ENCODE data around the gene UST.
"Not testable (repeated sequence)": the region's sequence is repeated elsewhere in the genome, so short reads cannot be mapped to it uniquely, and the experiment has no call there.

Gene UST

GRCh38 chr6:149031859-149032598, 285.2 kb downstream of the UST start:
- peaks cover 76% of the 10 kb centered on the region for H3K4me1 Mint-ChIP-seq (ENCODE audit: low read depth)

DNA sequence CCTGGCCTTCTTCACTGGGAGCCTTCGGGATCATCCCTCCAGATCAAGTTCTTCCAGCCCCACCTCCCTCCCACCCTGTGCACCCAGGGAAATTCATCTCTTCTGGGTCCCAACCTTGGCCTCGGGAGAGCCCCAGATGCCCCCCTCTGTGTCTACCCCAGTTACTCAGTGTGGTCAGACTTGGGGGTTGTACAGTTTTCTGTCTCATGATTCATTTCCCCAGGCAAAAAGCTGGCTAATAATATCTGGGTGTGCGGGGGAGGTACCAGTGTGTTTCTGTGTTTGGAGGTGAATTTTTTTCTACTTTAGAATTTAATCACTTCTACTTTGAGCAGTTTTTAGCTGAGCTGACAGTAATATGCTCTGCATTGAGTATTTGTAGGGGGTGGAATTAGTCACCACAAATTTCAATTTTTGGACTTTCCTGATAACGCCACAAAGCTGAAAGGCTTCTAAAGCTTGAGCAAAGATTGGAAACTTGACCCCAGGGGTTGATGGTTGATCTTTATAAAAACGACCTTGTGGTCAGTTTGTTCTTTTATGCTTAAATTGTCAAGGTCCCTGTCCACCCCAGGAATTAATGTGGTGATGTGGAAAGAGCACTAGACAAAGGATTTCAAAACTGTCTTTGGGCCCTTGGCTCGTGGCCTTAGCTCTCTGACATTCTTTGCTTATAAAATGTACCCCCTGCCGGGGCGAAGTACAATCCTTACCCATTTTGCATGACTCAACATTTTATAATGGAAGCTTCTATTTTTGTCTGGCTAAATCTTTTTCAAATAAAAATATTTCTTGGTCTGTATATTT, 286.0 kb downstream of the UST start:
- Mint-ChIP-seq H3K9me3 (no peaks in the 10 kb centered on the region), H3K4me1 (ENCODE audit: low read depth) (peaks cover 76% of the 10 kb centered on the region), H3K27me3 (ENCODE audit: low read depth) (no peaks in the 10 kb centered on the region), H3K27ac (peak overlapping the region; percentile 90), H3K36me3 (ENCODE audit: low read depth) (peaks cover 6% of the 10 kb centered on the region), H3K4me3 (peak overlapping the region; percentile 78)
- DNase-seq (ENCODE audit: low spot score) = peak; percentile 84

More at GRCh38 chr6:149031859-149032598, 285.2 kb downstream of the UST start:
- Mint-ChIP-seq H3K27ac (peak overlapping the region; percentile 90), H3K9me3 (no peaks in the 10 kb centered on the region), H3K36me3 (ENCODE audit: low read depth) (peaks cover 9% of the 10 kb centered on the region), H3K4me3 (peak overlapping the region; percentile 78), H3K27me3 (ENCODE audit: low read depth) (no peaks in the 10 kb centered on the region)
- DNase-seq (ENCODE audit: low spot score) = peak; percentile 47

GRCh38 chr6:149033454-149033853, 286.6 kb downstream of the UST start:
- Mint-ChIP-seq H3K36me3 (ENCODE audit: low read depth) (peaks cover 4% of the 10 kb centered on the region), H3K4me3 (peak overlapping the region; percentile 78), H3K9me3 (no peaks in the 10 kb centered on the region), H3K27ac (peak overlapping the region; percentile 90), H3K4me1 (ENCODE audit: low read depth) (peaks cover 77% of the 10 kb centered on the region), H3K27me3 (ENCODE audit: low read depth) (no peaks in the 10 kb centered on the region)
- DNase-seq (ENCODE audit: low spot score) = peak; percentile 44

DNA sequence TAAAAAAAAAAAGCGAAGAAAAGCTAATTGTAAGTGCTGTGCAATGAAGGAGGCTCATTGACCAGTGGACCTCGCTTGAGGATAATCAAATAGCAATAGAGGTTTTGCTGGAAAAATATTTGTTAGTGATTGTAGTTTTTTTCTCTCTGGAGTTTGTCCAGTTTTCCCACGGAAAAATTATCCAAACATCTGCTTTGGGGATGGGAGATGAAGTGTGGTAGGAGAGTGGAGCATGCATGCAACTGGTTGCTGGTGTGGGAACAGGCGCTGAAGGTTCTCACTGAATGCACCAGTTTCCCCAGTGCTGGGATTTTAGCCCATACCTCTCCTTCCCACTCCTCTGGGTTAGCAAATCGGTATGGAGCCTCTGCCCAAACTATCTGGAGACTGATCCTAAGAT, 288.9 kb downstream of the UST start:
- no peak overlapping the region for H3K4me3 Mint-ChIP-seq
- no peaks in the 10 kb centered on the region for H3K9me3 Mint-ChIP-seq
- peaks cover 4% of the 10 kb centered on the region for H3K36me3 Mint-ChIP-seq (ENCODE audit: low read depth)
- H3K27me3 Mint-ChIP-seq (ENCODE audit: low read depth) = no peaks in the 10 kb centered on the region
- DNase-seq (ENCODE audit: low spot score) = no peak
- H3K4me1 Mint-ChIP-seq (ENCODE audit: low read depth) = peaks cover 71% of the 10 kb centered on the region
- H3K27ac Mint-ChIP-seq = no peak overlapping the region

DNA sequence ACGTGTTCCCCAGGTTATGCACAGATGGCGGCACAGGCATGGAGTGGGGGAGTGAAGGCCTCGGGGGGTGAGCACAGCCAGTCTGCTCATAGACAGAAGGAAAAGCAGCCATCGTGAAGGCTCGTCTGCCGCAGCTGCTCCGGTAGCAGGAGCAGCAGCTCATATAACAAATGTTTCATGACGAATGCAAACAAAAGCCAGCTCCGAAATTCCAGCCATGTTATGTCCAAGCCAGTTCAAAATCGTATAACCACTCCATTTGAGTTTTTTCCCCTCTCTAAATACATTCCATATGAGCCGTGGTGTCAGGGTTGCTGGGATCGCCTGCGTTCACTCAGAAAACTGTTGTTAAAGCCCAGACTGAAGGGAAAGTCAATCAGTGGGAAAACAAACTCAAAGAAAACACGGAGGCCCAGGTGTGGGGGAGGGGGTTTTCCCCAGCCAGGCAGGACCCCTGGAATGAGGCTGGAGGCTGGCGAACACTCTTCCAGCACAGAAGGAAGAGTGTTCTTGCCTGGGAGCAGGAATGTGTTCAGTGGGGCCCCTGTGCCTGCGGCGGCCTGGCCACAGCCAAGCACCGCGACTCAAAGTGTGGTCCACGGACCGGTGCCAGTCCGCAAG, 290.3 kb downstream of the UST start:
- Mint-ChIP-seq H3K36me3 (ENCODE audit: low read depth) (peaks cover 4% of the 10 kb centered on the region), H3K27me3 (ENCODE audit: low read depth) (no peaks in the 10 kb centered on the region), H3K4me1 (ENCODE audit: low read depth) (peaks cover 65% of the 10 kb centered on the region), H3K4me3 (no peak overlapping the region), H3K27ac (no peak overlapping the region), H3K9me3 (no peaks in the 10 kb centered on the region)
- no peak for DNase-seq (ENCODE audit: low spot score)

DNA sequence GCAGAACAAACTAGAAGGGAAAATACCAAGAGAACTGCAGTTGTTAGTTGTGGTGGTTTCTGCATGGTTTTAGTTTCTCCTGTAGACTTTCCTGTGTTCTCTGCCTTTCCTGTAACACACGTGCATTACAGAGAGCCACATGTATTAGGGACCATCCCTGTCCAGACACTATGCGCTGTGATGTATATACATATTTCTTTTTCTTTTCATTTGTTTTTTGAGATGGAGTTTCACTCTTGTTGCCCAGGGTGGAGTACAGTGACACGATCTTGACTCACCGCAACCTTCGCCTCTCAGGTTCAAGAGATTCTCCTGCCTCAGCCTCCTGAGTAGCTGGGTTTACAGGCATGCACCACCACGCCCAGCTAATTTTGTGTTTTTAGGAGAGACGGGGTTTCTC, 292.2 kb downstream of the UST start:
- H3K4me3 Mint-ChIP-seq = peak overlapping the region; percentile 31
- not testable (repeated sequence) for DNase-seq (ENCODE audit: low spot score); H3K36me3 Mint-ChIP-seq (ENCODE audit: low read depth); H3K9me3 Mint-ChIP-seq; H3K27me3 Mint-ChIP-seq (ENCODE audit: low read depth)
- H3K27ac Mint-ChIP-seq = peak overlapping the region; percentile 38
- H3K4me1 Mint-ChIP-seq (ENCODE audit: low read depth) = peaks cover 51% of the 10 kb centered on the region

GRCh38 chr6:149041953-149042352, 295.1 kb downstream of the UST start:
- Mint-ChIP-seq H3K4me1 (ENCODE audit: low read depth) (peaks cover 54% of the 10 kb centered on the region), H3K27ac (no peak overlapping the region), H3K36me3 (ENCODE audit: low read depth) (peaks cover 7% of the 10 kb centered on the region), H3K4me3 (no peak overlapping the region), H3K9me3 (no peaks in the 10 kb centered on the region), H3K27me3 (ENCODE audit: low read depth) (no peaks in the 10 kb centered on the region)
- DNase-seq (ENCODE audit: low spot score) = no peak

- H3K27me3 Mint-ChIP-seq (ENCODE audit: low read depth) = no peaks in the 10 kb centered on the region
- H3K4me3 Mint-ChIP-seq = no peak overlapping the region
- peaks cover 5% of the 10 kb centered on the region for H3K36me3 Mint-ChIP-seq (ENCODE audit: low read depth)
- H3K4me1 Mint-ChIP-seq (ENCODE audit: low read depth) = peaks cover 60% of the 10 kb centered on the region
- H3K9me3 Mint-ChIP-seq = no peaks in the 10 kb centered on the region
- no peak for DNase-seq (ENCODE audit: low spot score)
- no peak overlapping the region for H3K27ac Mint-ChIP-seq
Observed at GRCh38 chr6:149043476-149044130, 296.8 kb downstream of the UST start.

GRCh38 chr6:149044528-149044927, 297.7 kb downstream of the UST start:
- Mint-ChIP-seq H3K27me3 (ENCODE audit: low read depth) (no peaks in the 10 kb centered on the region), H3K4me1 (ENCODE audit: low read depth) (peaks cover 60% of the 10 kb centered on the region), H3K27ac (no peak overlapping the region)

GRCh38 chr6:149045404-149045803, 298.6 kb downstream of the UST start:
- peaks cover 7% of the 10 kb centered on the region for H3K36me3 Mint-ChIP-seq (ENCODE audit: low read depth)
- H3K4me3 Mint-ChIP-seq = peak overlapping the region; percentile 13
- DNase-seq (ENCODE audit: low spot score) = no peak
- H3K9me3 Mint-ChIP-seq = no peaks in the 10 kb centered on the region
- peak overlapping the region; percentile 10 for H3K27ac Mint-ChIP-seq
- H3K27me3 Mint-ChIP-seq (ENCODE audit: low read depth) = no peaks in the 10 kb centered on the region
- H3K4me1 Mint-ChIP-seq (ENCODE audit: low read depth) = peaks cover 59% of the 10 kb centered on the region

More at GRCh38 chr6:149044528-149044927, 297.7 kb downstream of the UST start:
- peak overlapping the region; percentile 24 for H3K4me3 Mint-ChIP-seq
- no peaks in the 10 kb centered on the region for H3K9me3 Mint-ChIP-seq
- no peak for DNase-seq (ENCODE audit: low spot score)
- H3K36me3 Mint-ChIP-seq (ENCODE audit: low read depth) = peaks cover 5% of the 10 kb centered on the region

- Mint-ChIP-seq H3K27me3 (ENCODE audit: low read depth) (no peaks in the 10 kb centered on the region), H3K27ac (peak overlapping the region; percentile 39), H3K4me1 (ENCODE audit: low read depth) (peaks cover 60% of the 10 kb centered on the region), H3K4me3 (peak overlapping the region; percentile 70), H3K36me3 (ENCODE audit: low read depth) (peaks cover 10% of the 10 kb centered on the region), H3K9me3 (no peaks in the 10 kb centered on the region)
- no peak for DNase-seq (ENCODE audit: low spot score)
Observed at GRCh38 chr6:149046164-149046821, 299.5 kb downstream of the UST start.

GRCh38 chr6:149046822-149047246, 300.0 kb downstream of the UST start:
- Mint-ChIP-seq H3K27me3 (ENCODE audit: low read depth) (no peaks in the 10 kb centered on the region), H3K36me3 (ENCODE audit: low read depth) (peaks cover 10% of the 10 kb centered on the region), H3K27ac (peak overlapping the region; percentile 39), H3K4me1 (ENCODE audit: low read depth) (peaks cover 57% of the 10 kb centered on the region), H3K9me3 (no peaks in the 10 kb centered on the region), H3K4me3 (peak overlapping the region; percentile 70)
- DNase-seq (ENCODE audit: low spot score) = no peak

- H3K4me3 Mint-ChIP-seq = no peak overlapping the region
- no peak overlapping the region for H3K27ac Mint-ChIP-seq
- H3K4me1 Mint-ChIP-seq (ENCODE audit: low read depth) = peaks cover 65% of the 10 kb centered on the region
- no peaks in the 10 kb centered on the region for H3K27me3 Mint-ChIP-seq (ENCODE audit: low read depth)
- peaks cover 4% of the 10 kb centered on the region for H3K9me3 Mint-ChIP-seq
- no peak for DNase-seq (ENCODE audit: low spot score)
- H3K36me3 Mint-ChIP-seq (ENCODE audit: low read depth) = peaks cover 14% of the 10 kb centered on the region
Observed at GRCh38 chr6:149049230-149049629, 302.4 kb downstream of the UST start.

All from T-helper 2 cell treated with Interferon-gamma antibody and Interleukin-4, amounts not matched to agents 5 μg/mL and 100 μg/mL, for 36 hours (primary cell).